ENCODE data around the gene OCIAD1.
A peak's percentile ranks its signal among the peaks of the same experiment; 100 is the strongest.

The OCIAD1 gene

GRCh38 chr4:48790561-48790960 lies 40.3 kb upstream of the OCIAD1 start:
- no peak overlapping the region for H2AFZ ChIP-seq
- no peak overlapping the region for H3K27ac ChIP-seq
- H3K9ac ChIP-seq = no peak overlapping the region
- no peaks in the 10 kb centered on the region for H3K4me1 ChIP-seq
- H3K4me2 ChIP-seq (ENCODE audit: low read length) = no peak overlapping the region
- no peaks in the 10 kb centered on the region for H3K9me3 ChIP-seq (ENCODE audit: control insufficient read depth, low read length)
- TF ChIP-seq, protein P1, sequence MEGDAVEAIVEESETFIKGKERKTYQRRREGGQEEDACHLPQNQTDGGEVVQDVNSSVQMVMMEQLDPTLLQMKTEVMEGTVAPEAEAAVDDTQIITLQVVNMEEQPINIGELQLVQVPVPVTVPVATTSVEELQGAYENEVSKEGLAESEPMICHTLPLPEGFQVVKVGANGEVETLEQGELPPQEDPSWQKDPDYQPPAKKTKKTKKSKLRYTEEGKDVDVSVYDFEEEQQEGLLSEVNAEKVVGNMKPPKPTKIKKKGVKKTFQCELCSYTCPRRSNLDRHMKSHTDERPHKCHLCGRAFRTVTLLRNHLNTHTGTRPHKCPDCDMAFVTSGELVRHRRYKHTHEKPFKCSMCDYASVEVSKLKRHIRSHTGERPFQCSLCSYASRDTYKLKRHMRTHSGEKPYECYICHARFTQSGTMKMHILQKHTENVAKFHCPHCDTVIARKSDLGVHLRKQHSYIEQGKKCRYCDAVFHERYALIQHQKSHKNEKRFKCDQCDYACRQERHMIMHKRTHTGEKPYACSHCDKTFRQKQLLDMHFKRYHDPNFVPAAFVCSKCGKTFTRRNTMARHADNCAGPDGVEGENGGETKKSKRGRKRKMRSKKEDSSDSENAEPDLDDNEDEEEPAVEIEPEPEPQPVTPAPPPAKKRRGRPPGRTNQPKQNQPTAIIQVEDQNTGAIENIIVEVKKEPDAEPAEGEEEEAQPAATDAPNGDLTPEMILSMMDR (IDR thresholded peaks at IDR 0.05) = no peak
- H3K4me3 ChIP-seq (ENCODE audit: low read depth, low read length) = no peak overlapping the region
- H3K79me2 ChIP-seq = no peaks in the 10 kb centered on the region
- no peaks in the 10 kb centered on the region for H3K27me3 ChIP-seq (ENCODE audit: control insufficient read depth, insufficient read depth, low read length)
- no peaks in the 10 kb centered on the region for H3K36me3 ChIP-seq (ENCODE audit: control insufficient read depth, insufficient read depth, low read length)

- no peak overlapping the region for H3K4me2 ChIP-seq (ENCODE audit: low read length)
These were observed 39.6 kb upstream of the OCIAD1 start for GRCh38 chr4:48791313-48791712.

DNA sequence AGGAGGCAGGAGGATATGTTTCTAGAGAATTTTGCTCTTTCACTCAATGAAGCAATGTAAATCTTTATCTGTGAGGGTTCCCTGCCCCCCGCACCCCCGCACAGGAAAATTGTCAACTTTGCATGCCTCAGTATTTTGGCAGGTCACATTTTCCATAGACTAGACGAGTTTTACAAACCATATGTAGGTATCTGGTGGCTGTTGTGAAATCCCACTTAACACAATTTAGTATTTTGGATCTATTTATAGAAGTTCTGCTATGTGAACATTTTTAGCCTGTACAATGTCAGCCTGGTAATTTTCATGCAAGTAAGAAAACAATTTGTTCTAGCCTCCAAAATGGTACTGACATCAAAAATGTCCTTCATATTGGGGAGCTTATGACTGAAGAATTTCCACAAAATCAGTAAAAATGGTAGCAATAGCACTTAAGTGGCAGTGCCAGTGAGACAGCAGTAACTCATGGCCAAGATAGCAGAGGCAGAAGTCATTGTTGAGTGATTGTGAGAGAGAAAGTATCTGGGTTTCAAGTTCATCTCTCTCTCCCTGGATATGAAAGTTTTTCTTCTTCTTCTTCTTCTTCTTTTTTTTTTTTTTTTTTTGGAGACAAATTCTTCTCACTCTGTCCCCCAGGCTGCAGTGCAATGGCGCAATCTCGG lies 38.4 kb upstream of the OCIAD1 start:
- H3K36me3 ChIP-seq (ENCODE audit: control insufficient read depth, insufficient read depth, low read length) = no peaks in the 10 kb centered on the region
- no peak overlapping the region for H3K4me2 ChIP-seq (ENCODE audit: low read length)
- H3K27me3 ChIP-seq (ENCODE audit: control insufficient read depth, insufficient read depth, low read length) = no peaks in the 10 kb centered on the region
- H3K9ac ChIP-seq = no peak overlapping the region
- H3K79me2 ChIP-seq = no peaks in the 10 kb centered on the region
- no peaks in the 10 kb centered on the region for H3K4me1 ChIP-seq
- H3K4me3 ChIP-seq (ENCODE audit: low read depth, low read length) = no peak overlapping the region
- H3K27ac ChIP-seq = no peak overlapping the region
- no peaks in the 10 kb centered on the region for H3K9me3 ChIP-seq (ENCODE audit: control insufficient read depth, low read length)
- H2AFZ ChIP-seq = peak overlapping the region; percentile 34
- TF ChIP-seq, protein P1 (IDR thresholded peaks at IDR 0.05) = no peak

More at GRCh38 chr4:48791313-48791712, 39.6 kb upstream of the OCIAD1 start:
- TF ChIP-seq, protein P1 (IDR thresholded peaks at IDR 0.05) = no peak
- no peaks in the 10 kb centered on the region for H3K9me3 ChIP-seq (ENCODE audit: control insufficient read depth, low read length)
- no peaks in the 10 kb centered on the region for H3K36me3 ChIP-seq (ENCODE audit: control insufficient read depth, insufficient read depth, low read length)
- H3K4me1 ChIP-seq = no peaks in the 10 kb centered on the region
- no peak overlapping the region for H3K27ac ChIP-seq
- H3K27me3 ChIP-seq (ENCODE audit: control insufficient read depth, insufficient read depth, low read length) = no peaks in the 10 kb centered on the region
- H3K9ac ChIP-seq = no peak overlapping the region
- no peak overlapping the region for H3K4me3 ChIP-seq (ENCODE audit: low read depth, low read length)
- no peaks in the 10 kb centered on the region for H3K79me2 ChIP-seq
- H2AFZ ChIP-seq = no peak overlapping the region

- no peaks in the 10 kb centered on the region for H3K9me3 ChIP-seq (ENCODE audit: control insufficient read depth, low read length)
- no peak overlapping the region for H3K9ac ChIP-seq
- no peaks in the 10 kb centered on the region for H3K79me2 ChIP-seq
- H2AFZ ChIP-seq = no peak overlapping the region
- H3K4me1 ChIP-seq = no peaks in the 10 kb centered on the region
- H3K27me3 ChIP-seq (ENCODE audit: control insufficient read depth, insufficient read depth, low read length) = no peaks in the 10 kb centered on the region
- H3K4me2 ChIP-seq (ENCODE audit: low read length) = no peak overlapping the region
- no peaks in the 10 kb centered on the region for H3K36me3 ChIP-seq (ENCODE audit: control insufficient read depth, insufficient read depth, low read length)
- no peak overlapping the region for H3K27ac ChIP-seq
- no peak overlapping the region for H3K4me3 ChIP-seq (ENCODE audit: low read depth, low read length)
- TF ChIP-seq, protein P1 (IDR thresholded peaks at IDR 0.05) = no peak
These were observed 35.8 kb upstream of the OCIAD1 start for GRCh38 chr4:48795108-48795507.

Data from parathyroid adenoma (tissue), 2 donors.